ENCODE measurements around the gene ZNF474.

DNA sequence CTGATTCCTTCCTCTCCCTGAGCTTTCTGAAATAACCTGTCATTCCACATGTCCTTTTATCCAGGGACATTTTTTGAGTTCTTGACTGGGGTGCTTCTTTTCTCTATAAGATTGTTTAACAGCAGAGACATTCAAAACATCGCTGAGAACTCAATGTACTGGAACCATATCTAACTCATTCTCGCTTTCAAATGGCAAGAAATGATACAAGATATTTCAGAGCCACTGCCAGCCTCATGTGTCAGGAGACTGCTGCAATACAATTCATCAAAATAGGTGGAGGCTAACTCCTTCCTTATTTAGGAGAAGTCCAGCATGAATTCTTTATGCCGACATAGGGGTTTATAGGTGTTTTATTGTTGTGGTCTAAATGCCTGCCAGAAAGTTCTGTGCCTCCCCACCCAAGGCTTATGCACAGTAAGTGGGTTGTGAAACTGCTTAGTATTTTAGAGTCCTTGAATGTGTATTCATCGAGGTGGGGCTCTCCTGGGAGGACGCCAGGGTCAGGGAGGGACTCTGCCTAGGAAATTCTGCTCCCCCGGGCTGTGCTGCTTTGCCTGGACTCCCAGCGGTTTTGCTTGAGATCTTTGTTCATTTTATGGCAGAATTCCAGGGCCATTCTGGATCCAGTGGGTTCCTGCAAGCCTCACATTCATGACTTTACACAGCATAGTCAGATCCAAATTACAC, 53.9 kb downstream of the ZNF474 start:
- TF ChIP-seq, protein P1, sequence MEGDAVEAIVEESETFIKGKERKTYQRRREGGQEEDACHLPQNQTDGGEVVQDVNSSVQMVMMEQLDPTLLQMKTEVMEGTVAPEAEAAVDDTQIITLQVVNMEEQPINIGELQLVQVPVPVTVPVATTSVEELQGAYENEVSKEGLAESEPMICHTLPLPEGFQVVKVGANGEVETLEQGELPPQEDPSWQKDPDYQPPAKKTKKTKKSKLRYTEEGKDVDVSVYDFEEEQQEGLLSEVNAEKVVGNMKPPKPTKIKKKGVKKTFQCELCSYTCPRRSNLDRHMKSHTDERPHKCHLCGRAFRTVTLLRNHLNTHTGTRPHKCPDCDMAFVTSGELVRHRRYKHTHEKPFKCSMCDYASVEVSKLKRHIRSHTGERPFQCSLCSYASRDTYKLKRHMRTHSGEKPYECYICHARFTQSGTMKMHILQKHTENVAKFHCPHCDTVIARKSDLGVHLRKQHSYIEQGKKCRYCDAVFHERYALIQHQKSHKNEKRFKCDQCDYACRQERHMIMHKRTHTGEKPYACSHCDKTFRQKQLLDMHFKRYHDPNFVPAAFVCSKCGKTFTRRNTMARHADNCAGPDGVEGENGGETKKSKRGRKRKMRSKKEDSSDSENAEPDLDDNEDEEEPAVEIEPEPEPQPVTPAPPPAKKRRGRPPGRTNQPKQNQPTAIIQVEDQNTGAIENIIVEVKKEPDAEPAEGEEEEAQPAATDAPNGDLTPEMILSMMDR (conservative IDR thresholded peaks at IDR 0.05; ENCODE audit: low read depth, low read length): no peak
- TF ChIP-seq POLR2A (IDR thresholded peaks at IDR 0.05; ENCODE audit: low read depth, low read length) (no peak), RAD21 (IDR thresholded peaks at IDR 0.05; ENCODE audit: low read length) (no peak), FOS (IDR thresholded peaks at IDR 0.05; ENCODE audit: low read depth, low read length) (no peak), MXI1 (IDR thresholded peaks at IDR 0.05; ENCODE audit: borderline replicate concordance, low read depth, low read length) (no peak), RCOR1 (IDR thresholded peaks at IDR 0.05; ENCODE audit: insufficient replicate concordance, low read length) (no peak), BHLHE40 (IDR thresholded peaks at IDR 0.05; ENCODE audit: low read depth, low read length) (no peak), NFE2L2 (IDR thresholded peaks at IDR 0.05; ENCODE audit: low read depth, low read length) (no peak)
